GM23338 (cell line): ENCODE results near the gene ZNF496.

Experiments
- CTCF ChIP-seq, 2 experiments: fragments of 200-600 bp in 1 of 2; sonication (generic) in 1 of 2; conservative IDR thresholded peaks; 2 replicates each; pipeline versions ENCODE4 v1.5.1 to v1.6.1; 2016 to 2017; ENCODE audit warnings: antibody characterized with exemption in 2 of 2, low read depth in 2 of 2, mild to moderate bottlenecking in 2 of 2, moderate library complexity in 1 of 2
- EZH2 ChIP-seq: fragments of 200-600 bp; sonication (generic); IDR thresholded peaks from one replicate; pipeline ENCODE4 v1.8.0; 2017; ENCODE audit warnings: antibody characterized with exemption, mild to moderate bottlenecking, low read depth; ENCODE audit not compliant: unreplicated experiment
- POLR2AphosphoS5 ChIP-seq: IDR thresholded peaks from 2 replicates; pipeline ENCODE4 v1.6.1; 2016; ENCODE audit warnings: antibody characterized with exemption, low read depth

- no peak for TF ChIP-seq EZH2
- TF ChIP-seq CTCF (conservative IDR thresholded peaks at IDR 0.05; ENCODE audit: low read depth in 2 of 2), result no peak
- no peak for TF ChIP-seq POLR2AphosphoS5
Observed at GRCh38 chr1:247298701-247299100, 33.0 kb downstream of the ZNF496 start.
